Peyer's patch (tissue), 4 donors: ENCODE results near the gene TULP4.

ENCODE experiments used
- POLR2A ChIP-seq, 2 donors: fragments of 450-650 bp; IDR thresholded peaks; one replicate each; pipeline ENCODE4 v1.5.1; 2017; ENCODE audit warnings: antibody characterized with exemption in 2 of 2, mild to moderate bottlenecking in 2 of 2, moderate library complexity in 2 of 2
- TF ChIP-seq, protein P1 (sequence below), 6 experiments: fragments of 450-650 bp in 4 of 6; fragments of 200-600 bp in 2 of 6; sonication (generic) in 1 of 6; IDR thresholded peaks; one replicate each; pipeline ENCODE4 v1.5.1; 2017 to 2019; ENCODE audit warnings: antibody characterized with exemption in 6 of 6, mild to moderate bottlenecking in 3 of 6, moderate library complexity in 1 of 6

DNA sequence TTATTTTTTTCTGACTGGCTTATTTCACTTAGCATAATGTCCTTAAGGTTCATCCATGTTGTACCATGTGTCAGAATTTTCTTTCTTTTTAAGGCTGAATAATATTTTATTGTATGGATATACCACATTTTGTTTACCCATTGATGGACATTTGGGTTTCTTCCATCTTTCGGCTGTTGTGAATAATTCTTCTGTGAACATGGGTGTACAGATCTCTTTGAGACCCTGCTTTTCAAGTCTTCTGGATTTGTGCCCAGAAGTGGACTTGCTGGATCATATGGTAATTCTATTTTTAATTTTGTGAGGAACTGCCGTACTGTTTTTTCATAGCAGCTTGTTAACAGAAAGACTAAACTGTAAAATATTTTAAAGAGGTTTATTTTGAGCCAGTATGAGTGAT is 153.0 kb downstream of the TULP4 start:
- TF ChIP-seq, protein P1, sequence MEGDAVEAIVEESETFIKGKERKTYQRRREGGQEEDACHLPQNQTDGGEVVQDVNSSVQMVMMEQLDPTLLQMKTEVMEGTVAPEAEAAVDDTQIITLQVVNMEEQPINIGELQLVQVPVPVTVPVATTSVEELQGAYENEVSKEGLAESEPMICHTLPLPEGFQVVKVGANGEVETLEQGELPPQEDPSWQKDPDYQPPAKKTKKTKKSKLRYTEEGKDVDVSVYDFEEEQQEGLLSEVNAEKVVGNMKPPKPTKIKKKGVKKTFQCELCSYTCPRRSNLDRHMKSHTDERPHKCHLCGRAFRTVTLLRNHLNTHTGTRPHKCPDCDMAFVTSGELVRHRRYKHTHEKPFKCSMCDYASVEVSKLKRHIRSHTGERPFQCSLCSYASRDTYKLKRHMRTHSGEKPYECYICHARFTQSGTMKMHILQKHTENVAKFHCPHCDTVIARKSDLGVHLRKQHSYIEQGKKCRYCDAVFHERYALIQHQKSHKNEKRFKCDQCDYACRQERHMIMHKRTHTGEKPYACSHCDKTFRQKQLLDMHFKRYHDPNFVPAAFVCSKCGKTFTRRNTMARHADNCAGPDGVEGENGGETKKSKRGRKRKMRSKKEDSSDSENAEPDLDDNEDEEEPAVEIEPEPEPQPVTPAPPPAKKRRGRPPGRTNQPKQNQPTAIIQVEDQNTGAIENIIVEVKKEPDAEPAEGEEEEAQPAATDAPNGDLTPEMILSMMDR (IDR thresholded peaks at IDR 0.05), result no peak
- no peak for TF ChIP-seq POLR2A (IDR thresholded peaks at IDR 0.05)
